Urothelium cell line (cell line): ENCODE results near the gene BARX1.
A peak's percentile ranks its signal among the peaks of the same experiment; 100 is the strongest.
"Not testable (repeated sequence)": the region's sequence is repeated elsewhere in the genome, so short reads cannot be mapped to it uniquely, and the experiment has no call there.

Experiments used
- DNase-seq: peaks from one replicate; pipeline ENCODE4 v3.0.0; 2011; ENCODE audit warnings: low spot score, mixed read lengths
- FAIRE-seq: peaks from 2 replicates; lab custom pipeline; 2011; peaks lifted over from hg19 to GRCh38; lab: Jason Lieb, UNC

BARX1 gene

GRCh38 chr9:93967020-93967803, 12.1 kb upstream of the BARX1 start:
- no peak for FAIRE-seq
- DNase-seq: no peak

DNA sequence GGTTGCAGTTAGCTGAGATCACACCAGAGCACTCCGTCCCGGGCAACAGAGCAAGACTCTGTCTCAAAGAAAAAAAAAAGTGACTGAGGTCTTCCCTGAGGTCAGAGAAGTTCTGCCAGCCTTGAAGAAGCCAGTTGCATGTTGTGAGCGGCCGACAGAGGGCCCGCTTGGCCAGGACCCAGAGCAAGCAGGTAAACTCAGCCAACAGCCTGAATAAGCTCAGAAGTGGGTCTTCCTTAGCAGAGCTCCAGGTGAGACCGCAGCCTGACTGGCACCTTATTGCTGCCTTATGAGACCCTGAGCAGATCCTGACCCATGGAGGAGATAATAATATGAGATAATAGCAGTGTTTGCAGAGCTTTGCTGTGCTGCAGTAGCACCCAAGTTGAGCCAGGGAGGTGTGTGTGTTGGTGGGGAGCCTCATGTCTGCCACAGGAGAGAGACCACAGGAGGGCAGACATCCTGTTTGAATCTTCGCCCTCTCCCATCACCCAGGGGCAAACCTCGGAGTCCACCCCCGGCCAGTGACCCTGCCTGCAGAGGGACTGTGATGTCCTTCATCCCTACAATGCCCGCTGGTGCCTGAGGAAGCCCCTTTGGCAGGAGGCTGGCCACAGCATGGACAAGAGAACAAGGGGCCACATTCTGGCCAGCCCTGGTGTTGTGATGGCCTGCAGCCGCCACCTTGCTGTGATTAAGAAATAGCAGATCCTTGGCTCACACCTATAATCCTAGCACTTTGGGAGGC, 10.8 kb upstream of the BARX1 start:
- FAIRE-seq (no peak), DNase-seq (no peak)

- FAIRE-seq: no peak
These were observed 9.5 kb upstream of the BARX1 start for GRCh38 chr9:93964685-93965084.

GRCh38 chr9:93963969-93964368, 8.8 kb upstream of the BARX1 start:
- FAIRE-seq: no peak
- no peak for DNase-seq

More at GRCh38 chr9:93964685-93965084, 9.5 kb upstream of the BARX1 start:
- DNase-seq: no peak

DNA sequence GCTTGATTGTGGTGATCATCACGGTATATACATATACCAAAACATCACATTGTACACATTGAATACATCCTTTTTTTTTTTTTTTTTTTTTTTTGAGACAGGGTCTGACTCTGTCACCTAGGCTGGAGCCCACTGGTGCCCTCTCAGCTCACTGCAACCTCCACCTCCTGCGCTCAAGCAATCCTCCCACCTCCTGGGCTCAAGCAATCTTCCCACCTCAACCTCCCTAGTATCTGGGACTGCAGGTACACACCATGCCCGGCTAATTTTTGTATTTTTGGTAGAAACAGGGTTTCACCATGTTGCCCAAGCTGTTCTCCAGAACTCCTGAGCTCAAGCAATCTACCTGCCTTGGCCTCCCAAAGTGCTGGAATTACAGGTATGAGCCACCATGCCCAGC, 8.3 kb upstream of the BARX1 start:
- not testable (repeated sequence) for FAIRE-seq, DNase-seq

DNA sequence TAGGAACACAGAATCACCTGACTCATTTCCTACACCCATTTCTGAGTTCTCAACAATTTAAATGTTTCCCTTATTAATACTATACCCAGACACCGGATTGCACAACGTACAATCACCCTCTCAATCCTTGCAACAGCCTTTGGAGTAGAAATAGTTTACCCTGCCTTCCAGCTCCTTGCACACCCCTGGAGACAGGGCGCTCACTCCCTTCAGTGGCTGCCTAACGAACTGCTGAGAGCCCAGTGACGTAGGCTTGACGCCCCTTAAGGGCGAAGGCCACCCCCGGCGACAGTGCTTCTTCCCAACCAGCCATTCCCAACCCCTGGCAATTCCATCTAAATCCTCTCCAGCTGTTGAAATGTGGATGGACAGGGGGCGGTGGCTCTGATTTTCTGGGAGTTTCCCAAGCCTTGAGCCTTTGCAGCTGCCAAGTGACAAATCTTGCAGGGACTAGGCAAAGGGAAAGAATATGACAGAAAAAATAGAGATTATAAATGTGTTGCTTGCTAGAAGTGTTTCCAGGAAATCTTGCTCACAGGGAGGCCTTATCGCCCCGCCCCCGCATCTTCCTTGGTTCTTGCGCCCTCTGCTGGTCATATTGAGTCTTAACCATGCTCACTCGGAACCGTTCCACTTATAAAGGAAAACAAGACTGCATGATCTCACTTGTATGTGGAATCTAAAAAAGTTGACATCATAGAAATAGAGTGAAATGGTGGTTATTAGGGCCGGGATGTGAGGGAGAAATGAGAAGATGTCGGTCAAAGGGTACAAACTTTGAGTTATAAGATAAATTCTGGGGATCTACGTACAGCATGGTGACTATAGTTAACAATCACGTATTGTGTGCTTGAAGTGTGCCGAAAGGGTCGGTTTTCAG, 7.6 kb upstream of the BARX1 start:
- FAIRE-seq (peak; percentile 56), DNase-seq (peak; percentile 78)

- no peak for DNase-seq
- no peak for FAIRE-seq
These were observed 6.9 kb upstream of the BARX1 start for GRCh38 chr9:93962017-93962416.

DNA sequence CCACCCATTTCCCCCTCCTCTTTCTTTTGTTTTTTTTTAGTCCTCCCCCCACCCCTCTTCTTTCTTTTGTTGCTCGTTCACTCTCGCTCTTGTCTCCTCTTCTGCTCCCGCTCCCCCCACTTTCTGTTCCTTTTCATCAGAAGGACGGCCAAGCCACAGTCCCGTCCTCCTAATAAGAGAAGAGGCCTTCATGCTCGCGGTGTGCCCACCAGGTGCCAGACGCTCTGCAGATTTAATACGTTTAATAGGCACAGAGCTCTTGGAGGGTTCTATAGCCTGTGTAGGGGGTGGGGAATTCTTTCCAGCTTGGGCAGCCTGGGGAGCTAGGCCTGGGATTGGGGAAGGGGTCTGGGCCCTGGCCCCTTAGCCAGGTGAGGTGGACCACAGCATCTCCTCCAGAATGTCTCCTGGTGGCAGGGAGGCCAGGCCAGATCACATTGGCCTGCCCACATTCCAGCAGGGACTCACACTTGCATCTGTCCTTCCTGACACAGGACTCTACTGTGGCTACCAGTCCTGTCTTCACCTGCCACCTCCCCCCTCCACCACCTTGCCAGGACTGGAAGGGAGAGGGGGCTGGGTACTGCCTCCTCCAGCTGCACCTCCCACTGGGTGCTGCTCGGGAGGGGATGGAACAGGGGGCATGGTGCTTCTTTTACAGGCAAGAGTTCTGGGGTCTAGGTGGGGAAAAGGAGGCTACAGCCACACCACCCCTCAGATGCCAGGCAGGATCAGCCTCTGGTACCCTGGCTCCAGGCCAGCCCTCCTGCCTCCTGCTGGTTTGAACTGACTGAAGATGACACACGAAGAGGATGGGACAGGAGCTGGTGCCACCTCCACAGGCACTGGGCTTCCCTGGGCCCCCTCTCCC, 6.1 kb upstream of the BARX1 start:
- FAIRE-seq: no peak
- DNase-seq: no peak

GRCh38 chr9:93960221-93960970, 5.2 kb upstream of the BARX1 start:
- no peak for DNase-seq
- FAIRE-seq: no peak

- no peak for DNase-seq
- no peak for FAIRE-seq
These were observed 4.6 kb upstream of the BARX1 start for GRCh38 chr9:93959739-93960154.

GRCh38 chr9:93958819-93959682, 3.9 kb upstream of the BARX1 start:
- DNase-seq (no peak), FAIRE-seq (no peak)

DNA sequence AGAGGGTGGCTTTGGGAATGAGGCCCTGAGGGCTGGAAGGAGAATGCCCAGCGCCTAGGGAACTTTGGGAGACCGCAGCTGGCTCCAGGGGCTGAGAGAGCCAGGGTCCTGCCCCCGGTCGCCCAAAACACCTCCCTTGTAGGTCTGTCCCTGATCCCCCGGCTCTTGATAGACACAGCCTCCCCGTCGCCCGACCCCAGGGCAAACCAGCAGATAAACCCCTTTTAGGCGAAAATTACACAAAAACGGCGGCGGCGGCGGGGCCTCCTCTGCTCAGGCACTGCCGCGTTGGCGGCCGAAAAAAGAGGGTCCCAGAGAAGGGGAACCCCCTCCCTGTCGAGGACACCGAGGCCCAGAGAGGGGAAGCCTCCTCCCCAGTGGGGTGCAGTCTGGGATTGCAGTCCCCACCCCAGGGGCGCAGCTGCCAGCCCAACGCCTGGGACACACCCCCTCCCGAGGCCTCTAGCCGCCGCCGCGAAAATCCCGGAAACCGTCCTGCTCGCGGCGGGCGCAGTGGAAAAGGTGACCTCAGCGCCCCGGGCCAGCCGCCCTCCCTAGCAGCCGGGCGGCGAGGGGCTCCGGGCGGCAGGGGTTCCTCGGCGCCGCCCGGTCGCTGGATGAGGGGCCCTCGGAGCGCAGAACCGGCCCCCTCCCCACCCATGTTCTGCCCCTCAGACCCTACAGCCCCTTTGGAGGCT, 3.1 kb upstream of the BARX1 start:
- DNase-seq: no peak
- no peak for FAIRE-seq

DNA sequence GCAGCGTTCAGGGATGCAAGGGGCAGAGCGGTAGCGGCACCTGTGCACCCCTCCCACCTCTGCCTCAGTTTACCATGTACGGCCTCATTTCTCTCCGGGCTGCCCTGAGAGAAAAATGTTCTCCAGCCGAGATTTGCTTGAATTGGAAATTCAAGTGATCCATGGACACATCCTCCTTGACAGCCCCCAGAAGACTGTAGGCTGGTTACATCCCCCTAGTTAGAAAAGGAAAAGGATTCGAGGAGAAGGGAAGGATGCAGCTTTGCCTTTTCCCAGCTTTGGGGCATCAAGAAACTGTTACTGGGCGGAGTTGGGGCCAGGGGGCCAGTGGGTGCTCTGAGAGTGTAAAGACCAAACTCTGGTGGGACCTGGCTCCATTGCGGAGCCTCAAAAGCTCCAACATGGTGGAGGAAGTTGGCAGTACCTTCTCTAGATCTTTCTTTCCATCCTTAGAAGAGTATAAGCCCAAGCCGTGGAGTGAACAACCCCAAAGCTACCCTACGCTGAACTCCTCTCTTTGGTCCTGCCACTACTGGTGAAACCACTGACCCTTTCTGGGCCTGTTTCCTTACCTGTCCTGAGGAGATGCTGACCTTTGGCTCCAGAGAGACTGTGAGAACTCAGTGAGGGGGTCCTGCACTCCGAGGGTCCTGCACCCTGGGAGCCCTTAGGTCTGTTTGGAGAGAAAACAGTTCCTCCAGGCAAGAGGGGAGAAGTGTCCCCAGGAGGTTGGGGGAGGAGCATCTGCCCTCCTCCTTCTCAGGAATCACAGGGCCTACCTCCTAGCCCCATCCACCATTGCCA, 1.0 kb upstream of the BARX1 start:
- FAIRE-seq (no peak), DNase-seq (no peak)

DNA sequence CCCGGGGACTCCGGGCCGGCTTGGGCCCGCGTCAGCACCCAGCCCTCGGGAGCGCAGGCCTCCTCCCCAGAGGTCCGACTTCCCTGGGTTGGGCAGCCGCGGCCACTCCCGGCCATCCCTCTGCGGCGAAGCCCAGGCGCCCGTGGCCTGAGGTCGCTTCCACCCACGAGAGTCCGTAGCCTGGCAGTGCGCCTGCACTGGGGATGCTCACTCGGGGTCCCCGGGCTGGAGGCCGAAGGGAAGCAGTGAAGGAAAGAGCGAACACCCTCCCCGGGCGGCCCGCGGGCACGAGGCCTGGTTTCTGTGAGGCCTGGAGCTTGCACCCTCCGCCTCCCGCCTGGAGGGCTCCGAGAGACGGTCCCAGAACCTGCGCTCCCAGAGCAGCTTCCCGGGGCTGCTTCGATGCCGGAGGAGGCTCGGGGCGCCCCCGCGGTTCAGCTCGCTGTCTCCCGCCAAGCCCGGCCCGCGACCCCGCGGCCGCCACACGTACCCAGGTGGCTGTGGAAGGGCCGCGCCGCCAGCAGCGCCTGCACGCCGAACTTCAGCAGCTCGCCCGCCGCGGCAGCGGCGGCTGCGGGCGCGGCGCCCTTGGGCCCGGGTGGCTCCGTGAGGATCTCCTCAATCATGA, 607 bp downstream of the BARX1 start:
- FAIRE-seq (no peak), DNase-seq (no peak)

DNA sequence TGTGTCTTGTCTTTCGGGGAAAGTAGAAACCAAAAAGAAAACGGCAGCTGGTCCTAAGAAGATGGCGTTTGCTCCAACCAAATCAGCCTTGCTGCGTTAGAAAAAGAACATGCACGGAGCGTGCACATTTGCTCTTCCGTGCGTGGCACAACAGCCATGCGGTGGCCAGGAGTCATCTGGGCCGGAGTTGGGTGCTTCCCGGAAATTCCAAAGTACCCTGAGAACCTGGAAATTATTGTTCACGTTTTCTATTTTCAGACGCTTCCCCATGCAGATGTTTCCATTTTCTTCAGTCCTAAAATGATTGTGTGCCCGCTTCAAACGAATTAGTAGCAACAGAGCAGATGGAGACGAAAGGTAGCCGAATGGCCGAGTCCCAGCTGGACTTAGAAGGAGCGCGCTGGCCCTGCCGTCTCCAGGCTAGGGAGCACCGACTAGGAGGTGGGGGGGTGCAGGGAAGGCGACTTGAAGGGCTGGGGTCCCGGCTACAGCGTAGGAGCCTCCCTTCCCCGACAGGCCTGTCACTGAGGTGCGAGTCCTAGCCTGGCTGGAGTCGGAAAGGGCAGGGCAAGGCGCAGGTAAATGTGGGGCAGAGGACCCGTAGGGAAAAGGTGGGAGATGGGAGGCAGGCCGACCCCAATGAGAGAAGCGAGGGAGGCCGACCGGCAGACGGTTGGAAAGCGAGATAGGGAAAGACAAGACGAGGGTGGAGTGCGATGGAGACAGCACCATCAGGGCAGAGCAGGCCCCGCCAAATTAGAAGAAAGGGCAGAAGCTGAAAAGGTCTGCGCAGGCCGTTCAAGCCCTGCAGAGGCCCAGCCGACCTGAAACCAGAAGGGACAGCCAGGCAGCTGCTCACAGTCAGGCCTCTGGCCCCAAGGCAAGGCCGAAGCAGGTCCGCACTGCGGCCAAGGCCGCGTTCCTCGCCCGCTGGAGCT, 1.4 kb downstream of the BARX1 start:
- no peak for DNase-seq
- no peak for FAIRE-seq
